Panc1 (cell line): ENCODE data around the gene CHRM4. TPM values are rescaled to one million over a fixed set of nuclear protein-coding genes. Genes with fewer than 3 reads are reported as not detected.

Source experiments
- ATAC-seq: fragments of 200-7000 bp; cut with Tn5 transposase; 2 replicates; pipeline ENCODE4 v1.9.1; 2020; ENCODE audit warnings: mild to moderate bottlenecking, moderate library complexity
- BruUV-seq: library from RNA; stranded (reverse); fragments of 400-500 nt; replicated peaks from 2 replicates; lab custom pipeline; 2021; lab: Mats Ljungman, UMichigan
- CTCF ChIA-PET: fragments of 300-600 bp; sonication (Branson Sonifier 250); formaldehyde crosslinking; loops from one replicate; lab custom pipeline; 2022; ENCODE audit warnings: antibody characterized with exemption; lab: Charles Lee
- POLR2A ChIA-PET: fragments of 300-600 bp; sonication (Branson Sonifier 250); formaldehyde crosslinking; loops from one replicate; lab custom pipeline; 2022; ENCODE audit warnings: antibody characterized with exemption; lab: Charles Lee
- DNase-seq: peaks from one replicate; pipeline ENCODE4 v3.0.0-alpha.2; 2010; ENCODE audit warnings: low read depth, low spot score
- H3K27ac ChIP-seq: 2 replicates; pipeline ENCODE4 v1.5.1; 2011; ENCODE audit warnings: mild to moderate bottlenecking, low read length, inconsistent platforms
- H3K27me3 ChIP-seq: fragments of 200-500 bp; sonication (Bioruptor generic); 2 replicates; pipeline ENCODE4 v1.6.0; 2014; ENCODE audit warnings: low read length, inconsistent platforms; ENCODE audit not compliant: control insufficient read depth, insufficient read depth
- H3K36me3 ChIP-seq: fragments of 200-500 bp; sonication (Bioruptor generic); 2 replicates; pipeline ENCODE4 v1.5.1; 2014; ENCODE audit warnings: inconsistent platforms, mild to moderate bottlenecking, low read length, moderate library complexity; ENCODE audit not compliant: control insufficient read depth, insufficient read depth
- H3K4me1 ChIP-seq: 2 replicates; pipeline ENCODE4 v1.5.1; 2011; ENCODE audit warnings: inconsistent platforms, mild to moderate bottlenecking, low read length, moderate library complexity; ENCODE audit not compliant: control insufficient read depth, insufficient read depth
- H3K4me3 ChIP-seq, 2 experiments: 2 replicates each; pipeline ENCODE4 v1.5.1; 2011 to 2012; ENCODE audit warnings: low read depth in 2 of 2, low read length in 2 of 2, mild to moderate bottlenecking in 2 of 2, inconsistent platforms in 1 of 2, moderate library complexity in 1 of 2
- H3K9me3 ChIP-seq: fragments of 200-500 bp; sonication (Bioruptor generic); 2 replicates; pipeline ENCODE4 v1.5.1; 2014; ENCODE audit warnings: low read depth, mild to moderate bottlenecking, inconsistent platforms, low read length, moderate library complexity; ENCODE audit not compliant: control insufficient read depth, insufficient read depth
- CTCF ChIP-seq: fragments of 450-650 bp; IDR thresholded peaks from 2 replicates; pipeline ENCODE4 v1.5.1; 2017; ENCODE audit warnings: mild to moderate bottlenecking
- POLR2AphosphoS5 ChIP-seq: IDR thresholded peaks from 2 replicates; pipeline ENCODE4 v1.6.1; 2012; ENCODE audit warnings: mild to moderate bottlenecking, low read depth, low read length, moderate library complexity
- REST ChIP-seq, 2 experiments: IDR thresholded peaks; 2 replicates each; pipeline ENCODE4 v1.6.1; 2011 to 2012; ENCODE audit warnings: low read depth in 2 of 2, control low read depth in 1 of 2, low read length in 1 of 2, mild to moderate bottlenecking in 1 of 2, moderate library complexity in 1 of 2; ENCODE audit not compliant: insufficient read depth in 1 of 2
- SIN3A ChIP-seq: IDR thresholded peaks from 2 replicates; pipeline ENCODE4 v1.6.1; 2012; ENCODE audit warnings: low read depth, mild to moderate bottlenecking, low read length, moderate library complexity, borderline replicate concordance; ENCODE audit not compliant: insufficient read depth
- TCF7L2 ChIP-seq: IDR thresholded peaks from 2 replicates; pipeline ENCODE4 v1.6.1; 2011; ENCODE audit warnings: mild to moderate bottlenecking, low read depth, low read length, inconsistent platforms
- in situ Hi-C: cut with HindIII; loops from 2 replicates; pipeline ENCODE4 v1.10.0; 2016; ENCODE audit warnings: low sequenced_read_pairs, low pct_unique_long_range_greater_than_20kb
- intact Hi-C: fragments of 100-400 bp; cut with micrococcal nuclease; formaldehyde crosslinking; loops from one replicate; pipeline ENCODE4 v1.10.0; 2022; ENCODE audit not compliant: unreplicated experiment
- total RNA-seq: library from RNA; stranded (reverse); gene quantifications from one replicate; pipeline ENCODE4 v1.2.1, GENCODE V29; 2021; ENCODE audit not compliant: unreplicated experiment

Gene CHRM4
- total RNA-seq, 1 experiment from 2014 or later: 3.1 TPM

GRCh38 chr11:46386674-46387073, 4.9 kb downstream of the CHRM4 start:
- ChIA-PET POLR2A (no interaction called here), CTCF (no interaction called here)
- Histone ChIP-seq H3K27ac (no peak overlapping the region), H3K4me1 (peaks cover 20% of the 10 kb centered on the region), H3K36me3 (no peaks in the 10 kb centered on the region; the same call in 1 of the 2 replicates), H3K9me3 (no peaks in the 10 kb centered on the region), H3K4me3 (no peak overlapping the region), H3K27me3 (peaks cover 3% of the 10 kb centered on the region; the same call in 1 of the 2 replicates)
- ATAC-seq (no peak), DNase-seq (no peak)
- in situ Hi-C loops (no loop called here), intact Hi-C loops (loop anchor here (5.0 kb wide), 1 partner anchor 151 kb away; no protein-coding TSS in a partner anchor)
- TF ChIP-seq POLR2AphosphoS5 (no peak), SIN3A (no peak), TCF7L2 (no peak), CTCF (no peak), REST (IDR thresholded peaks at IDR 0.05; ENCODE audit: insufficient read depth in 1 of 2, low read depth in 2 of 2, low read length in 1 of 2) (no peak)
- BruUV-seq: no TSS peak

GRCh38 chr11:46386005-46386578, 5.5 kb downstream of the CHRM4 start:
- no TSS peak for BruUV-seq
- Histone ChIP-seq H3K27me3 (peaks cover 3% of the 10 kb centered on the region; the same call in 1 of the 2 replicates), H3K9me3 (no peaks in the 10 kb centered on the region), H3K36me3 (no peaks in the 10 kb centered on the region; the same call in 1 of the 2 replicates), H3K27ac (no peak overlapping the region), H3K4me1 (peaks cover 20% of the 10 kb centered on the region), H3K4me3 (no peak overlapping the region)
- CTCF ChIA-PET: no interaction called here
- POLR2A ChIA-PET: no interaction called here
- in situ Hi-C loops: no loop called here
- no peak for DNase-seq
- intact Hi-C loops: loop anchor here (5.0 kb wide), 1 partner anchor 151 kb away; no protein-coding TSS in a partner anchor
- ATAC-seq: no peak
- TF ChIP-seq CTCF (no peak), TCF7L2 (no peak), REST (IDR thresholded peaks at IDR 0.05; ENCODE audit: insufficient read depth in 1 of 2, low read depth in 2 of 2, low read length in 1 of 2) (no peak), POLR2AphosphoS5 (no peak), SIN3A (no peak)
